ENCODE measurements around the gene KMO.

Gene KMO

GRCh38 chr1:241639623-241640148 is 107.5 kb downstream of the KMO start:
- H3K4me3 ChIP-seq (ENCODE audit: low read depth, low read length): peak overlapping the region; percentile 92
- TF ChIP-seq CTCF (IDR thresholded peaks at IDR 0.05; ENCODE audit: low read depth, low read length): no peak

GRCh38 chr1:241640149-241640866 is 108.1 kb downstream of the KMO start, which contains the start of the genes CHML and OPN3:
Gene CHML, minus strand, starts transcription at chr1:241640369. Its CDS starts 4,603 bp downstream, at chr1:241635766.
Gene OPN3, minus strand, starts transcription at chr1:241640369. Its CDS starts 115 bp downstream, at chr1:241640254.
- TF ChIP-seq CTCF (IDR thresholded peaks at IDR 0.05; ENCODE audit: low read depth, low read length): no peak
- peak within 1 kb of the TSS; percentile 92 for H3K4me3 ChIP-seq (ENCODE audit: low read depth, low read length)

GRCh38 chr1:241640867-241641622 is 108.9 kb downstream of the KMO start:
- TF ChIP-seq CTCF (IDR thresholded peaks at IDR 0.05; ENCODE audit: low read depth, low read length): no peak
- H3K4me3 ChIP-seq (ENCODE audit: low read depth, low read length): no peak overlapping the region

- H3K4me3 ChIP-seq (ENCODE audit: low read depth, low read length): no peak overlapping the region
- TF ChIP-seq CTCF (IDR thresholded peaks at IDR 0.05; ENCODE audit: low read depth, low read length): no peak
Observed at GRCh38 chr1:241641773-241642592, 109.8 kb downstream of the KMO start.

GRCh38 chr1:241642593-241642944 is 110.4 kb downstream of the KMO start:
- no peak for TF ChIP-seq CTCF (IDR thresholded peaks at IDR 0.05; ENCODE audit: low read depth, low read length)
- no peak overlapping the region for H3K4me3 ChIP-seq (ENCODE audit: low read depth, low read length)

- no peak overlapping the region for H3K4me3 ChIP-seq (ENCODE audit: low read depth, low read length)
- TF ChIP-seq CTCF (IDR thresholded peaks at IDR 0.05; ENCODE audit: low read depth, low read length): no peak
Observed at GRCh38 chr1:241644259-241644658, 112.1 kb downstream of the KMO start.
